GM10266 (cell line): ENCODE results near the gene BTRC.

ENCODE experiments used
- DNase-seq: peaks from one replicate; pipeline ENCODE4 v3.0.0; 2012; ENCODE audit errors: extremely low spot score
- TF ChIP-seq, protein P1 (sequence below): IDR thresholded peaks from 2 replicates; pipeline ENCODE4 v1.5.1; 2012; ENCODE audit warnings: mild to moderate bottlenecking, low read depth; ENCODE audit not compliant: control insufficient read depth, insufficient read depth; ENCODE audit errors: missing control alignments

The BTRC gene

DNA sequence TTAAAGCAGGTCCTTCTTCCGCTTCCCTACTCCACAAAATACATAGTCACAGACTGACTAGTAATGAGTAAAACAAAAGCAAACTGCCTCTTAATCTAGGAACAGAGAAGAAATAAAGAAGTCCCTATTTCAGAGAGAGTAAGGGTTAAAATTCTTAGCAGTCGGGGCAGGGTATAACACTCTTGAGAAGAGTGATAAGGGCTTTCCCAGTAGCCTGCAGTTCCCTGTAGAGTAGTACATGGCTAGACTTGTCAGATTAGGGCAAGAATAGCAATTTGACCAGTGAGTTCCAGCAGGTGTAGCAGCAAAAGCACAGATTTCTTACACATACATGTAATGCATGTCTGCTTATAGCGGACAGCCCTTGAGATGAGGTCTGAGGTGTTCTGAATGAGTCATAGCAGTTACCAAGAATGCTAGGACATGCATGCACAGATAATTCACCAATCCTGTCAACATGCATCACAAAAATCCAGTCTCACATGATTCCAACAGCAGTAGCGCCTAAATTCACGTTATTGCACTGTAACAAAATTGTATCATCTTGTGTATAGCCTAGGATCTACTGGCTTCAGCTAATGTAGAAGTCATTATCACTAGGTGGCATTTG lies 40.7 kb downstream of the BTRC start:
- no peak for DNase-seq
- TF ChIP-seq, protein P1, sequence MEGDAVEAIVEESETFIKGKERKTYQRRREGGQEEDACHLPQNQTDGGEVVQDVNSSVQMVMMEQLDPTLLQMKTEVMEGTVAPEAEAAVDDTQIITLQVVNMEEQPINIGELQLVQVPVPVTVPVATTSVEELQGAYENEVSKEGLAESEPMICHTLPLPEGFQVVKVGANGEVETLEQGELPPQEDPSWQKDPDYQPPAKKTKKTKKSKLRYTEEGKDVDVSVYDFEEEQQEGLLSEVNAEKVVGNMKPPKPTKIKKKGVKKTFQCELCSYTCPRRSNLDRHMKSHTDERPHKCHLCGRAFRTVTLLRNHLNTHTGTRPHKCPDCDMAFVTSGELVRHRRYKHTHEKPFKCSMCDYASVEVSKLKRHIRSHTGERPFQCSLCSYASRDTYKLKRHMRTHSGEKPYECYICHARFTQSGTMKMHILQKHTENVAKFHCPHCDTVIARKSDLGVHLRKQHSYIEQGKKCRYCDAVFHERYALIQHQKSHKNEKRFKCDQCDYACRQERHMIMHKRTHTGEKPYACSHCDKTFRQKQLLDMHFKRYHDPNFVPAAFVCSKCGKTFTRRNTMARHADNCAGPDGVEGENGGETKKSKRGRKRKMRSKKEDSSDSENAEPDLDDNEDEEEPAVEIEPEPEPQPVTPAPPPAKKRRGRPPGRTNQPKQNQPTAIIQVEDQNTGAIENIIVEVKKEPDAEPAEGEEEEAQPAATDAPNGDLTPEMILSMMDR, result no peak

DNA sequence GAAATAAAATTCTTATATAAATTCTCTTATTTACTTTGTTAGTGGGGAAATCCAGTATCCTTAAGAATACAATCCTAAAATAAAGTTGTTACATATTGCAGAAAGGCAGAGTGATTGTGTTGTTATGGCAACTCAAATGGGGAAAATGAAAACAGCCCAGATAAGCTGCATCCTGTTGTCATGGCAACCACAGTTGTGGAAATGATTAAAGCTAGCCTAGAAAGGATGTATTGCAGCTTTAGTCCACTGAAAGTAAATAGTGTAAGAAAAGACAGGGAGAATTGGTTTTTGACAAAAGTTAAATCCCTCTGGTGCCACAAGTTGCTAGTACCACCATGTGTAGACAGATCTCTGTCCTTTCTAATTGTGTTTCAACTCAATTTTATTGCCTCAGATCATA lies 43.2 kb downstream of the BTRC start:
- TF ChIP-seq, protein P1, result no peak
- peak; percentile 9 for DNase-seq

DNA sequence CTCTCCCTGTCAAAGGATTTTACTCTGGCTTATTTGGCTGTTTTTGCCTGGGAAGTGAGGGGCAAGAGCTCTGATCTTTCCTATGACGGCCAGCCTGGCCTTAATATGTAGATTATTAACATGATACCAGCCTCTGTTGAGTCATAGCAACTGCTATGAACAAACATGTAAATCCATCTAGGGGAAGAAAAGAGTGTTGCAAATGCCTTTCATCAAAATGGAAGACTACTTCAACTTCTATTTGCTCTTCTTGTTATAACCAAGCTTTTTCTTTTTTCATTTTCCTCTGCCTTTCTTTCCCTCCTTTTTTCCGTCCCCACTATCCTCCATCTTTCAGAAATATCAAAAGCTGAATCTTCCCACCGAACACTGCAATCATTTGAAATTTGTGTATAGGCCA lies 46.6 kb downstream of the BTRC start:
- TF ChIP-seq, protein P1, result no peak
- no peak for DNase-seq

DNA sequence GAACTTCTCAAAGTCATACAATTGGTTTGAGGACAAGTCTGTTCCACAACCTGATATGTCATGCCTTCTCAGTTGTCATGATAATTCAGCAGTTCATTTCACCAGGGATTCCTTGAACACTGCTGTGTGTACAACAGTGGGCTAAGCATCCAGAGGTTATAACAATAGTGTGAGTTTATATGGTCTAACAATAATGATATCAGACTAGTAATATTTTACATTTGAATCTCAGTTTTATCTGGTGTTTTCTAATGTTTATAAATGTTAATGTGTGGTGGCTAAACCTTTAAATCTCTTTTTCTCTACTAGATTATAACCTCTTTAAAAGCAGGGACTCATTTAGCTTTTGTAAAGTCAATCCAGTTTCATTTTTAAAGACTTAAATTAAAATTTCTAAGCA lies 48.7 kb downstream of the BTRC start:
- DNase-seq, result no peak
- TF ChIP-seq, protein P1, result no peak

DNA sequence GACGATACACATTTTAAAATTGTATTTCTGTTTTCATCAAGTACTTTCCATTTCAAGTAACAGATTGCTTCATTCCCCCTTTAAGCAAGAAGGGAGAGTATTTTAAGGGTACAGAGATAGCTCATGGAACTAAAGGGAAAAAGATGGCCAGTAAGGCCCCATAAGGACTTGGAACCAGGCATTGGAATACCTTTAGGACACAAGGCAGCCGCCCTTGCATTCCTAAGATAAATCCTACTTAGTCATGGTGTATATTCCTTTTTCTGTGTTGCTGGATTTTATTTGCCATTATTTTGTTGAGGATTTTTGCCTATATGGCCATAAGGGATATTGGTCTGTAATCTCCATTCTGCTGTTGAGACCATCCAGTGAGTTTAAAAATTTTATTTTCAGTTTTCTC lies 49.2 kb downstream of the BTRC start:
- no peak for DNase-seq
- TF ChIP-seq, protein P1, result no peak

DNA sequence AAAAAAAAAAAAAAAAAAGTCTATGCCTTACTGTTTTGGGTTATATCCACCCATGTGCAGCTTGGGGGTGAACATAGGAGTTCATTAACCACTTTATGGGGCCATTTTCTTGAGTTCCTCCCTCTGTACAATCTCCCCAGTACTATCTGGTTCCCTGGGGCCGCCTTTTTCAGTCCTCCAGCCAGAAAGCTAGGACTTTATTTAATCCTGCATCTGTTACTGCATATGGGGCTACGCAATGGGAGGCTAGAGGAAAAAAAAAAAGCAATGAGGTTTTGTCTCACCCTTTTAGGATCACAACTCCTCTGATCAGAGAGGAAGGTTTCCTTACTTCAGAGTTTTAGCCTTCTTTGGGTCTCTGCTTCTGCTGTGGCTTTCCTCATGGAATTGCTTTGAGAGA lies 51.0 kb downstream of the BTRC start:
- DNase-seq, result no peak

DNA sequence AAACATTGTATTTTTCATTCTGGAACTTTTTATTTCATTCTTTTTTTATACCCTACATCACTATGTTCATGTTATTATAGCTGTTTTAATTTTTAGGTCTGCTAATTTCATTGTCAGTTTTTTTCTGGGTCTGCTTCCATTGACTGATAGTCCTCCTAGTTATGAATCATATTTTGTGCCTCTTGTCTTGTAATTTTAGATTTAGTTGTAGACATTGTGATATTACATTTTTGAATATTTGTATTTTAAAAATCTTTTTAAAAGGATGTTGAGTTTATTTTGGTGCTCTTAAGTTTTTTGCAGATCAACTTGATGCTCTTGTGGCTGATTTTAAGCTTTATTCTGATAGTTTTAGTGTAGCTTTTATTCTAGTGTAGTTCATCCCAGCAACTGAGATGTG lies 57.6 kb downstream of the BTRC start:
- no peak for DNase-seq
- TF ChIP-seq, protein P1, result no peak

More for the DNA sequence above, 51.0 kb downstream of the BTRC start:
- TF ChIP-seq, protein P1, result no peak
